GM20000 (cell line): Measurements from ENCODE around the gene SDC3.

ENCODE experiments used
- DNase-seq: peaks from one replicate; pipeline ENCODE4 v3.0.0; 2012; ENCODE audit warnings: low spot score
- TF ChIP-seq, protein P1 (sequence below): IDR thresholded peaks from 2 replicates; pipeline ENCODE4 v1.5.1; 2012; ENCODE audit warnings: mild to moderate bottlenecking, control low read depth; ENCODE audit errors: extremely low read depth, missing control alignments

Gene SDC3

DNA sequence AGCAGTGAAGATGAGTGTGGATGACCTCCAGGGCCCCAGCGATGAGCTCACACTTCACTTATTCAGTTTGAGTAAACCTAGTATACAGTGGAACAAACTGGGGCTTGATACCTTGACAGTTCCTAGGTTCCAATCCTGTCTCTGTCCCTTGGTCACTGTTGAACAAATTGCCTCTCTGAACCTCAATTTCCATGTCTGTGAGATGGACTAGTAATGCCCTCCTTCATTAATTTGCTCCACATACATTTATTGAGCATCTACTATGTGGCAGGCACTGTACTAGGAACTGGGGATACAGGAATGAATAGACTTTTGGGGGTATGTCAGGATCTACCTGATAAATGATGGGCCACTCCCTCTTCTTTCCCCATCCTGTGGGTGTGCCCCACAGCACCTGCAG is 57.3 kb downstream of the SDC3 start:
- TF ChIP-seq, protein P1, sequence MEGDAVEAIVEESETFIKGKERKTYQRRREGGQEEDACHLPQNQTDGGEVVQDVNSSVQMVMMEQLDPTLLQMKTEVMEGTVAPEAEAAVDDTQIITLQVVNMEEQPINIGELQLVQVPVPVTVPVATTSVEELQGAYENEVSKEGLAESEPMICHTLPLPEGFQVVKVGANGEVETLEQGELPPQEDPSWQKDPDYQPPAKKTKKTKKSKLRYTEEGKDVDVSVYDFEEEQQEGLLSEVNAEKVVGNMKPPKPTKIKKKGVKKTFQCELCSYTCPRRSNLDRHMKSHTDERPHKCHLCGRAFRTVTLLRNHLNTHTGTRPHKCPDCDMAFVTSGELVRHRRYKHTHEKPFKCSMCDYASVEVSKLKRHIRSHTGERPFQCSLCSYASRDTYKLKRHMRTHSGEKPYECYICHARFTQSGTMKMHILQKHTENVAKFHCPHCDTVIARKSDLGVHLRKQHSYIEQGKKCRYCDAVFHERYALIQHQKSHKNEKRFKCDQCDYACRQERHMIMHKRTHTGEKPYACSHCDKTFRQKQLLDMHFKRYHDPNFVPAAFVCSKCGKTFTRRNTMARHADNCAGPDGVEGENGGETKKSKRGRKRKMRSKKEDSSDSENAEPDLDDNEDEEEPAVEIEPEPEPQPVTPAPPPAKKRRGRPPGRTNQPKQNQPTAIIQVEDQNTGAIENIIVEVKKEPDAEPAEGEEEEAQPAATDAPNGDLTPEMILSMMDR, result no peak
- no peak for DNase-seq

DNA sequence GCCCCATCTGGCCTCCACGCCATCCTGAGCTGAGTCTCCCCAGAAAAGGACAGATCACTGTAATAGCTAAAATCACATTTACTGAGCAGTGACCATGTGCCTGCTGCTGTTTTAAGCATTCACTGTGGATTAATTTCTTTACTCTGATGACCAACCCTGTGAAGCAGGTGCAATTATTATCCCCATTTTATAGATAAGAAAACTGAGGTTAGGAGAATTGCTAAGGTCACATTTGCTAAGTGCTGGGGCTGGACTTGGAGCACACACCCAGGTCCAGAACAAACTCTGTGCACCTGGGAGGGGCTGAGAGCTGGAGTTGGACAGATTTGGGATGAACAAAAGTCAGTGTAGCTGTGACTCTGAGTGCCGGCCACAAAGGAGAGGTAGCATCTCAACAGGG is 58.0 kb downstream of the SDC3 start:
- TF ChIP-seq, protein P1, result no peak
- DNase-seq, result no peak

DNA sequence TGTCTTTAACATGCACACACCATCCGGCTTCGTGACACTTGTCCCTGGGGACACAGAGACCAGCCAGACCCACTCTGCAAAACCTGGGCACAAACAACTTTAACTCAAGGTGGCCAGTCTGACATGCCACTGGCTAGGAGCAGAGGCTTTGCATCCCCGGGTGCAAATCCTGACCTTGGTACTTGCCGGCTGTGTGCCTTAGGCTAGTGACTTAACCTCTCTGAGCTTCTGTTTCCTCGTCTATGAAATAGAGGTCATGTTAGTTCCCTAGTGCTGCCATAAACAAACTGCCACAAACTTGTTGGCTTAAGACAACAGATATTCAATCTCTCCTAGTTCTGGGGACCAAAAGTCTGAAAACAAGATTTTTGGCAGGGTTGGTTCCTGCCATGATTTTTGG is 60.4 kb downstream of the SDC3 start:
- TF ChIP-seq, protein P1, result no peak
- DNase-seq, result no peak

DNA sequence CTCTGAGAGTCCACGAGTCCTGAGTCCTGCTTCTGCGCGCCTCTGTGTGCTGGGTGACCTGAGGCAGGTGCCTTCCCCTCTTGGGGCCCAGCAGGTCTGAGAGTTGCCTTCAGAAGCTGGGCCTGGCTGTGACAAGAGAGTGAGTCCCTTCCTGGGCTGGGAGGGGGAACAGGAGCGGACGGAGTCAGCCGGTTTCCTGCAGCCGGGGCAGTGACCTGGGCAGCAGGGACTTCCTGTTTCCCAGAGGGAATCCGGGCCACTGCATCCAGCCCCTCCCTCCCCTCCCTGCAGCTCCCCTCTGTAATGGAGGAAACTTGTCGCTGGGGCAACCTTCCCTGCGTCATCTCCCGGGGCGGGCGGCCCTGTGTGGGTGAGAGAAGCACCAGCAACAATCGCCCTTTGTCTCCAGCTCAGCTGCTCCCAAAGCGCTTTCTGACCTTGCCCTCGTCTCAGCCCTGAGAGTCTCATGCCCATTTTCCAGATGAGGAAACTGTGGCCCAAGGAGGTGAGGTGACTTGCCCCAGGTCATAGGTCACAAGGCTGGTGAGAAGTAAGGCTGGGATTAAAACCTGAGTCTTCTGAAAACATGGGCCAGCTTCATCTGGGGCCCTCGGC is 61.1 kb downstream of the SDC3 start:
- TF ChIP-seq, protein P1, result no peak
- DNase-seq, result no peak

DNA sequence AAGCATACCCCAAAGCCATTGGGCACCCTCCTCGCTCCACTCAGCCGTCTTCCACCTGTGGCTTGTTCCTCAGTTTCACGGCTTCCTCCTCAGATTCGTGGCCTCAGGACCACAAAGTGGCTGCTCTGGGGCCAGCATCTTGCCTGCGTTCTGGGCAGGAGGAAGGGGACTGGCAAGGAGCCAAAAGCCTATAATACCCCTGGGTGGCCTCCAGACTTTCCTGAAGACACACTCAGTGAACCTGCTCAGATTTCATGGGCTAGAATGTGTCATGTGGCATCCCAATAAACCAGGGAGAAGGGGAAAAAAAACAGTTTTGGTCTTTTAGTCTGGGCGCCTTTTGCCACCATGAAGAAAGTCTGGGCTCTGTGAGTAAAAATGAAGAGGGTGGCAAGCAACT is 62.0 kb downstream of the SDC3 start:
- TF ChIP-seq, protein P1, result no peak
- no peak for DNase-seq

DNA sequence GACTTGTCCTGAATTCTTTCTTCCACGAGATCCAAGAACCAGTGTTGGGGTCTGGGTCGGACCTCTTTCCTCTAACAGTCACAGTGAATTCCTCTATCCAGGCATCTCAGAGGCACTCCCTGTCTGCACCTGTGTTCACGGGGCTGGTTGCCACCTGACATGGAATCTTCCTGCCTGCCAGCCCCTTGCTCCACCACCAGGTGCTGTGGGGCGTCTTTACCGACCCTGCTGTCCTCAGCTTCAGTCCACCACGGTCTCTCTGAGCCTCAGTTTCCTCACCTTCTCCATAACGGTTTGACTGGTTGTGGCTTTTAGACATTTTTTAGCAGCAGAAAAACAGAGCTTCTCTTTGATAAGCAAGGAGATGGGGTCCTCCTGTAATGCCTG is 62.7 kb downstream of the SDC3 start:
- TF ChIP-seq, protein P1, result no peak
- DNase-seq, result no peak

DNA sequence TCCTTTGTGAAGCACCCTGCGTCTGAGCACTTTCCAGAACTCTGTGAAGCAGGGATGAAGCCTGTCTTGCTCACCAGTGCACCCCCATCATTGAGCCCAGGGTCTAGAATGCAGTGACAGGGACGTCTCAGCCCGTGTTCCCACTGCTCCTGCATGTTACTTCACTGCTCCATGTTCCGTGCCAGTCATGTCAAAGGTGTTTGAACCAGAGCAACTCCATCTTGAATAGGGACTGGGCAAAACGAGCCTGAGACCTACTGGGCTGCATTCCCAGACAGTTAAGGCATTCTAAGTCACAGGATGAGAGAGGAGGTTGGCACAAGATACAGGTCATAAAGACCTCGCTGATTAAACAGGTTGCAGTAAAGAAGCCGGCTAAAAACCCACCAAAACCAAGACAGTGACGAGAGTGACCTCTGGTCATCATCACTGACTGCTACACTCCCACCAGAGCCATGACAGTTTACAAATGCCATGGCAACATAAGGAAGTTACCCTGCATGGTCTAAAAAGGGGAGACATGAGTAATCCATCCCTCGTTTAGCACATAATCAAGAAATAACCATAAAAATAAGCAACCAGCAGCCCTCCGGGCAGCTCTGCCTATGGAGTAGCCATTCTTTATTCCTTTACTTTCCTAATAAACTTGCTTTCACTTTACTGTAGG is 63.2 kb downstream of the SDC3 start:
- TF ChIP-seq, protein P1, result no peak

More for the DNA sequence above, 63.2 kb downstream of the SDC3 start:
- no peak for DNase-seq
